ENCODE data around the gene RSAD2.
"Not testable (repeated sequence)": the region's sequence is repeated elsewhere in the genome, so short reads cannot be mapped to it uniquely, and the experiment has no call there.

Gene RSAD2

GRCh38 chr2:6893876-6894482 lies 16.4 kb downstream of the RSAD2 start:
- Mint-ChIP-seq H3K27me3 (ENCODE audit: low read depth, poor library complexity) (peaks cover 14% of the 10 kb centered on the region), H3K9me3 (no peaks in the 10 kb centered on the region), H3K36me3 (ENCODE audit: low read depth) (no peaks in the 10 kb centered on the region), H3K4me1 (no peaks in the 10 kb centered on the region), H3K4me3 (no peak overlapping the region), H3K27ac (no peak overlapping the region)
- no peak for TF ChIP-seq CTCF (IDR thresholded peaks at IDR 0.05)
- no peak for DNase-seq

DNA sequence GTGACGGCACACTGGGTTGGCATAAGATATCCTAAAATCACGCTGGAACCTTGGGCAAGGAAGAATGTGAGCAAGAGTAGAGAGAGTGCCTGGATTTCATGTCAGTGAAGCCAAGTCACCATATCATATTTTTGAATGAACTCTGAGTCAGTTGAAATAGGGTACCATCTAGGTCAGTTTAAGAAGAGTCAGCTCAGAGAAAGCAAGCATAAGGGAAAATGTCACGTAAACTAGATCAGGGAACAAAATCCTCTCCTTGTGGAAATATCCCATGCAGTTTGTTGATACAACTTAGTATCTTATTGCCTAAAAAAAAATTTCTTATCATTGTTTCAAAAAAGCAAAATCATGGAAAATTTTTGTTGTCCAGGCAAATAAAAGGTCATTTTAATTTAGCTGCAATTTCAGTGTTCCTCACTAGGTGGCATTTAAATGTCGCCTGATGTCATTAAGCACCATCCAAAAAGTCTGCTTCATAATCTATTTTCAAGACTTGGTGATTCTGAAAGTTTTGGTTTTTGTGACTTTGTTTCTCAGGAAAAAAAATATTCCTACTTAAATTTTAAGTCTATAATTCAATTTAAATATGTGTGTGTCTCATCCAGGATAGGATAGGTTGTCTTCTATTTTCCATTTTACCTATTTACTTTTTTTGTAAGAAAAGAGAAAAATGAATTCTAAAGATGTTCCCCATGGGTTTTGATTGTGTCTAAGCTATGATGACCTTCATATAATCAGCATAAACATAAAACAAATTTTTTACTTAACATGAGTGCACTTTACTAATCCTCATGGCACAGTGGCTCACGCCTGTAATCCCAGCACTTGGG lies 19.6 kb downstream of the RSAD2 start:
- DNase-seq, result no peak

DNA sequence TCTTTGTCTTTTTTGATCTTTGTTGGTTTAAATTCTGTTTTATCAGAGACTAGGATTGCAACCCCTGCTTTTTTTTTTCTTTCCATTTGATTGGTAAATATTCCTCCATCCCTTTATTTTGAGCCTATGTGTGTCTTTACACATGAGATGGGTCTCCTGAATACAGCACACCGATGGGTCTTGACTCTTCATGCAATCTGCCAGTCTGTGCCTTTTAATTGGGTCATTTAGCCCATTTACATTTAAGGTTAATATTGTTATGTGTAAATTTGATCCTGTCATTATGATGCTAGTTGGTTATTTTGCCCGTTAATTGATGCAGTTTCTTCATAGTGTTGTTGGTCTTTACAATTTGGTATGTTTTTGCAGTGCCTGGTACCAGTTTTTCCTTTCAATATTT lies 25.0 kb downstream of the RSAD2 start:
- peaks cover 14% of the 10 kb centered on the region for H3K27me3 Mint-ChIP-seq (ENCODE audit: low read depth, poor library complexity)

More for the DNA sequence above, 19.6 kb downstream of the RSAD2 start:
- Mint-ChIP-seq H3K9me3 (peaks cover 28% of the 10 kb centered on the region), H3K27ac (no peak overlapping the region), H3K36me3 (ENCODE audit: low read depth) (no peaks in the 10 kb centered on the region), H3K4me1 (no peaks in the 10 kb centered on the region), H3K4me3 (no peak overlapping the region), H3K27me3 (ENCODE audit: low read depth, poor library complexity) (peaks cover 19% of the 10 kb centered on the region)
- TF ChIP-seq CTCF (IDR thresholded peaks at IDR 0.05), result peak; percentile 67

DNA sequence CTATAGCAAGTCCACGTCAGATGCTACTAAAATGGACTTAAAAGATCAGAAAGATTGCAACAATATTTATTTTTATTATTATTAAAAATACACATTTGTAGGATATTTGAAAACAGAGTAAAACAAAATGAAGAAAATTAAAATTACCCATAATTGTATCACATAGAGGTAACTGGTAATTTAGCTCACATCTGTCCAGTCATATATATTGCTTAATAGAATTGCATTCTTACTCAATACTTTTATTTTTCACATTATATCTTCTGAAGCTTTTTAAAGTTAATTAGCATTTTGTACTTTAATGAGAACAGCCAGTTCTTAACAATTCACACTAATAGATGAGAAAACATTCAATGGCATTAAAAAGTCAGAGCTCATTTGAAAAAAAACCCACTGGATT lies 28.1 kb downstream of the RSAD2 start:
- Mint-ChIP-seq H3K27me3 (ENCODE audit: low read depth, poor library complexity) (peaks cover 10% of the 10 kb centered on the region), H3K4me1 (no peaks in the 10 kb centered on the region), H3K9me3 (peaks cover 42% of the 10 kb centered on the region), H3K27ac (no peak overlapping the region), H3K4me3 (no peak overlapping the region), H3K36me3 (ENCODE audit: low read depth) (no peaks in the 10 kb centered on the region)
- no peak for TF ChIP-seq CTCF (IDR thresholded peaks at IDR 0.05)
- no peak for DNase-seq

More for the DNA sequence above, 25.0 kb downstream of the RSAD2 start:
- not testable (repeated sequence) for H3K27ac Mint-ChIP-seq; H3K4me1 Mint-ChIP-seq; H3K36me3 Mint-ChIP-seq (ENCODE audit: low read depth); DNase-seq; H3K4me3 Mint-ChIP-seq
- H3K9me3 Mint-ChIP-seq, result peaks cover 57% of the 10 kb centered on the region

- peaks cover 9% of the 10 kb centered on the region for H3K27me3 Mint-ChIP-seq (ENCODE audit: low read depth, poor library complexity)
- H3K36me3 Mint-ChIP-seq (ENCODE audit: low read depth), result no peaks in the 10 kb centered on the region
- no peaks in the 10 kb centered on the region for H3K4me1 Mint-ChIP-seq
- no peak for DNase-seq
- no peak overlapping the region for H3K27ac Mint-ChIP-seq
- no peak overlapping the region for H3K4me3 Mint-ChIP-seq
- peaks cover 38% of the 10 kb centered on the region for H3K9me3 Mint-ChIP-seq
- no peak for TF ChIP-seq CTCF (IDR thresholded peaks at IDR 0.05)
Observed at GRCh38 chr2:6906165-6906741, 28.7 kb downstream of the RSAD2 start.

DNA sequence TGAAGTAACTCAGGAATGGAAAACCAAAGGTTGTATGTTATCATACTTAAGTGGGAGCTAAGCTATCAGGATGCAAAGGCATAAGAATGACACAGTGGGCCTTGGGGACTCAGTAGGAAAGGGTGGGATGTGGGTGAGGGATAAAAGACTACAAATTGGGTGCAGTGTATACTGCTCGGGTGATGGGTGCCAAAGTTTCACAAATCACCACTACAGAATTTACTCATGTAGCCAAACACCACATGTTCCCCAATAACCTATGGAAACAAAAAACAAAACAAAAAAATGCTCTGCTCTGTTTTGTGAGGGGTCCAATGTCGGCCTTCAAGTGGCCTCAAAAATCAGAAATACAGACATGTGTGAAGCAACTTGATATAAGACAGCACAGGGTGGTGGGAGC lies 30.7 kb downstream of the RSAD2 start:
- Mint-ChIP-seq H3K36me3 (ENCODE audit: low read depth) (peaks cover 7% of the 10 kb centered on the region), H3K9me3 (peaks cover 18% of the 10 kb centered on the region), H3K4me1 (peaks cover 4% of the 10 kb centered on the region), H3K27ac (no peak overlapping the region), H3K4me3 (no peak overlapping the region), H3K27me3 (ENCODE audit: low read depth, poor library complexity) (peaks cover 9% of the 10 kb centered on the region)
- no peak for DNase-seq
- no peak for TF ChIP-seq CTCF (IDR thresholded peaks at IDR 0.05)

All from nephron progenitor cell (in vitro differentiated cells).